HepG2 (cell line): ENCODE measurements around the gene GFOD1.

Experiments
- CEBPG ChIP-seq: IDR thresholded peaks from 2 replicates; pipeline ENCODE4 v1.6.1; 2016
- CTCF ChIP-seq: sonication (generic); formaldehyde crosslinking; IDR thresholded peaks from 2 replicates; pipeline ENCODE4 v1.5.0; 2020; ENCODE audit warnings: mild to moderate bottlenecking, missing genetic modification reagents, moderate library complexity
- HCFC1 ChIP-seq: fragments of 150-350 bp; IDR thresholded peaks from 2 replicates; pipeline ENCODE4 v1.6.1; 2014; ENCODE audit warnings: low read depth, low read length
- JUN ChIP-seq: sonication (generic); formaldehyde crosslinking; IDR thresholded peaks from 2 replicates; pipeline ENCODE4 v1.4.0; 2020; ENCODE audit warnings: mild to moderate bottlenecking, missing genetic modification reagents
- NPAS2 ChIP-seq: sonication (generic); formaldehyde crosslinking; IDR thresholded peaks from 2 replicates; pipeline ENCODE4 v1.8.0; 2022; ENCODE audit warnings: mild to moderate bottlenecking, missing genetic modification reagents, borderline replicate concordance
- POLR2A ChIP-seq, 2 experiments: IDR thresholded peaks; 2 replicates each; pipeline ENCODE4 v1.6.1; 2011; ENCODE audit warnings: low read depth in 2 of 2, low read length in 2 of 2, mild to moderate bottlenecking in 1 of 2, moderate library complexity in 1 of 2; ENCODE audit not compliant: insufficient read depth in 1 of 2
- POLR2AphosphoS5 ChIP-seq: IDR thresholded peaks from 2 replicates; pipeline ENCODE4 v1.6.1; 2012; ENCODE audit warnings: low read depth, low read length
- REST ChIP-seq, 2 experiments: IDR thresholded peaks; 2 replicates each; pipeline ENCODE4 v1.6.1; 2011 to 2012; ENCODE audit warnings: low read length in 2 of 2, borderline replicate concordance in 1 of 2, low read depth in 1 of 2, mild to moderate bottlenecking in 1 of 2, moderate library complexity in 1 of 2
- RXRA ChIP-seq: sonication (generic); formaldehyde crosslinking; IDR thresholded peaks from 2 replicates; pipeline ENCODE4 v1.5.1; 2020; ENCODE audit warnings: missing genetic modification reagents

GRCh38 chr6:13336553-13336952, 150.8 kb downstream of the GFOD1 start:
- no peak for TF ChIP-seq CEBPG
- TF ChIP-seq NPAS2 (CRISPR knock-in tag), result no peak
- TF ChIP-seq POLR2A (IDR thresholded peaks at IDR 0.05; ENCODE audit: insufficient read depth in 1 of 2, low read depth in 2 of 2, low read length in 2 of 2), result no peak
- TF ChIP-seq RXRA (CRISPR knock-in tag), result no peak
- TF ChIP-seq POLR2AphosphoS5, result no peak
- TF ChIP-seq CTCF (CRISPR knock-in tag), result peak; percentile 96
- no peak for TF ChIP-seq REST (IDR thresholded peaks at IDR 0.05; ENCODE audit: borderline replicate concordance in 1 of 2, low read depth in 1 of 2, low read length in 2 of 2)
- no peak for TF ChIP-seq JUN
- TF ChIP-seq HCFC1, result no peak
